CD1c-positive myeloid dendritic cell (primary cell): ENCODE data around the gene BRDT.

ENCODE experiments used
- DNase-seq: peaks from one replicate; pipeline ENCODE4 v3.0.0-alpha.2; 2016; ENCODE audit errors: extremely low spot score

Gene BRDT

GRCh38 chr1:91949356-91949699, at the start of gene BRDT:
TSS of gene BRDT (plus strand) at chr1:91949401. CDS start at chr1:91962755, 13,354 bp downstream.
- DNase-seq = no peak

GRCh38 chr1:91900562-91900961, 48.6 kb upstream of the BRDT start:
- no peak for DNase-seq

GRCh38 chr1:91901231-91901630, 48.0 kb upstream of the BRDT start:
- no peak for DNase-seq

GRCh38 chr1:91912266-91912665, 36.9 kb upstream of the BRDT start:
- DNase-seq = no peak

GRCh38 chr1:91913018-91913417, 36.2 kb upstream of the BRDT start:
- DNase-seq = no peak

- DNase-seq = no peak
Measured at GRCh38 chr1:91916046-91916445, 33.2 kb upstream of the BRDT start.

- DNase-seq = no peak
Measured at GRCh38 chr1:91916811-91917460, 32.3 kb upstream of the BRDT start.

- DNase-seq = no peak
Measured at GRCh38 chr1:91919962-91920361, 29.2 kb upstream of the BRDT start.

GRCh38 chr1:91924146-91924545, 25.1 kb upstream of the BRDT start:
- DNase-seq = no peak

- DNase-seq = no peak
Measured at GRCh38 chr1:91925644-91926435, 23.4 kb upstream of the BRDT start.

- no peak for DNase-seq
Measured at GRCh38 chr1:91928026-91928425, 21.2 kb upstream of the BRDT start.

- no peak for DNase-seq
Measured at GRCh38 chr1:91929250-91929649, 20.0 kb upstream of the BRDT start.

GRCh38 chr1:91937613-91938012, 11.6 kb upstream of the BRDT start:
- DNase-seq = no peak

- DNase-seq = no peak
Measured at GRCh38 chr1:91940496-91940895, 8.7 kb upstream of the BRDT start.

- no peak for DNase-seq
Measured at GRCh38 chr1:91944087-91944486, 5.1 kb upstream of the BRDT start.

- no peak for DNase-seq
Measured at GRCh38 chr1:91948097-91948496, 1.1 kb upstream of the BRDT start.

- peak; percentile 35 for DNase-seq
Measured at GRCh38 chr1:91948501-91949355, 473 bp upstream of the BRDT start.

GRCh38 chr1:91952187-91952586, 3.0 kb downstream of the BRDT start:
- DNase-seq = no peak

- no peak for DNase-seq
Measured at GRCh38 chr1:91958926-91959325, 9.7 kb downstream of the BRDT start.

- DNase-seq = no peak
Measured at GRCh38 chr1:91968334-91968733, 19.1 kb downstream of the BRDT start.

GRCh38 chr1:91979383-91979782, 30.2 kb downstream of the BRDT start:
- DNase-seq = no peak

- no peak for DNase-seq
Measured at GRCh38 chr1:91980663-91981062, 31.5 kb downstream of the BRDT start.
